H54 (cell line): ENCODE measurements around the gene MICAL3.
"Not testable (repeated sequence)": the region's sequence is repeated elsewhere in the genome, so short reads cannot be mapped to it uniquely, and the experiment has no call there.

Experiments
- DNase-seq: peaks from one replicate; pipeline ENCODE4 v3.0.0; 2011; ENCODE audit warnings: low spot score, mixed read lengths; ENCODE audit not compliant: insufficient read length
- FAIRE-seq: peaks from 3 replicates; lab custom pipeline; 2011; peaks lifted over from hg19 to GRCh38; lab: Jason Lieb, UNC
- POLR2A ChIP-seq: IDR thresholded peaks from 2 replicates; pipeline ENCODE4 v1.6.1; 2011; ENCODE audit warnings: low read depth, mild to moderate bottlenecking, low read length

Gene MICAL3

DNA sequence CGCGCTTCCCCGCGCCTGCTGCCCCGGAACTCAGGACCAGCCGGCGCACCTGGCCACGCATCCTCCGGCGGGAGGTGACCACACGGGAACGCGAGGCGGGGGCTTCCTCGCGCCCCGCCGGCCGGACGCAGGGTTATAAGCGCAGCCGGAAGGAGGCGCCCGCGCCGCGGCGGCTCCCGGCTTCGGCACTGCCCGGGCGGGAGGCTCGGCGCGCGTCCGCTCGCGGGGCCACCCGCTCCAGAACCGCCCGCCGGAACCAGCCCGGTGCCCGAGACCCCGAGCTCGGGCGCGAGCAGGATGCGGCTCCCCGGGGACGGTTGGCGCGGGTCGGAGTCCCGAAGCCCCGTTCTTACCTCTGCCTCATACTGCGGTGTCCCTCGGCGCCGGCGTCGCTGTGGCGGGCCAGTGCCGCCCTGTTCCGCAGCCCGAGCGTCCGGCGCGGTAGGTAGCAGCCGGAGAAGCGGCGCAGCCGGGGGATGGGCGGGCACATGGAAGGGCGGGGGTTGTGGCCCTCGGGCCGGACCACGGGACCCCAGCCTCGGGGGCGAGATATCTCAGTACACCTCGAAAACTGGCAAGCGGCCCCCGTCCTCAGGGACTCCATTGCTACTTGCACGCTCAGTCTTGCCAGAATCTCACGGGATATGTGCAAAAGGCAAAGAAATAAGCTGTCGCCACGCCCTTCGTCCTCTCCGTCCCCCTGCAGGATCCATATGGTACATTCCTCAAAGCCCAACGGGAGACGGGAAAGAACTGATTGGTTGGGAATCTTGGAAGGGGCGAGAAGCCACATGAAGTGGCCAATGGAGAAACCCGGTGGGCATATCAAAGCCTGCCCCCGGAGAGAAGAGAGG, 23.1 kb downstream of the MICAL3 start:
- peak; percentile 88 for TF ChIP-seq POLR2A
- FAIRE-seq (peak; percentile 45), DNase-seq (peak; percentile 86)

DNA sequence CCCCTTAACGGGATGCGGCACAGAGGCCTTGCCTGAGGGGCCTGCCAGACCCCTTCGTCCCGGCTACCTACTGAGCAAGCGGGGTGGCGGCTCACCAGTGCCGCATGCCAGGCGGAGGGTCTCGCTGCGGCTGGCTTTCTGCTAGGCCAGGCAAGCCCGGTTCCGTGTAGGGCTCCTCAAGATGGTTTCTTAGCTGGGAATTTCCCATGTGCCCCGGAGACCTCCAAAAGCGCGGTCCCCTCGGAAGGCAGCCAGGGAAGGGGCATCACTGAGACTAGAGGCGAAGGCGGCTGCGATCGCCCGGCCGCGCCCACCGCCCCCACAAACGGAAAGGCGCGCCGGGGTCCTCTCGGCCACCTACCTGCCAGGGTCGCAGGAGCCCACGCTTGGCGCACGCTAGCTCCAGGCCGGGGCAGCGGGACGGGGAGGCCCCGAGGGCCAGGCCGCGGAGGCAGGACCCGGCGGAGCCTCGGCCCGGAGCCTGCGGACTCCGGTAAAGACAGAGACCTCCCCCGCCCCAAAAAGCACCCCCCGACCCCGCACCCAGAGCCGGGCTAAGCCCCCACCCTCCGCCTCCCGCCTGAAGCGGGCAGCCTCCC, 23.8 kb downstream of the MICAL3 start:
- no peak for FAIRE-seq
- DNase-seq, result no peak
- TF ChIP-seq POLR2A, result no peak

DNA sequence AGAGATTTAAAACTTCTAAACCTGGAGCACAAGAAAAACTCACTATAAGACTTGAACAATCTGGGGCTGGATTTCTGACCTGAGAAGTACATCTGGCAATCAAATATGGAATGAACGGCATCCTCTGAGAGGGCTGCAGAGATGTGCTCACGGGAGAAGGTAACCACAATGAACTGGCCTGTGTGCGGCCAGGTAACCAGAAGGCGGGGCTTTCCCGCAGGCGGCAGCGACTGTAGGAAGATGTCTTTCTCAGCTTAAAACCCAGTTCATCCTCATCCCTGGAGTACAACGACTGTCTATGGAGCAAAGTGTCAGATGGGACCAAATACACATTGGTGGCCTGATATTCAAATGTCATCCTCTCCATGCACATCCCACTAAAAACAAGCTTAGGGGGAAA, 24.5 kb downstream of the MICAL3 start:
- no peak for TF ChIP-seq POLR2A
- DNase-seq (no peak), FAIRE-seq (no peak)

DNA sequence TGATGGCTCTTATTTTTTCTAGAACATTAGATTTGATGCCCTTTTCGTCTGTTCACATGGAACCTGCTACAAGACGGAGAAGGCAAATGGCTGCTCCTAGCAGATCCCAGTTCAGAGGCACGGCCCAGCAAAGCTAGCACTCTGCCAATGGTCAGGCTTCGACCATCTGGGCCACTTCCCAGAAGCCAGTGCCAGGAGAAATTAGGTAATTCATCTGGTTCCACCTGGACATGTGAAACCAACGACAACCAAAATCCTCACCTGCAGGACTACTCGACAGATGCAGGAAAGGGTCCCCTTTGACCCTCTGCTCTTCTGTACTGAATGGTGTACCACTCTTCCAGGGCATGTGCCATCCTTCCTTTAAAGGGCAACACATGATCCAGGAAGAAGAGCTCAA, 25.4 kb downstream of the MICAL3 start:
- no peak for DNase-seq
- FAIRE-seq, result no peak
- no peak for TF ChIP-seq POLR2A

DNA sequence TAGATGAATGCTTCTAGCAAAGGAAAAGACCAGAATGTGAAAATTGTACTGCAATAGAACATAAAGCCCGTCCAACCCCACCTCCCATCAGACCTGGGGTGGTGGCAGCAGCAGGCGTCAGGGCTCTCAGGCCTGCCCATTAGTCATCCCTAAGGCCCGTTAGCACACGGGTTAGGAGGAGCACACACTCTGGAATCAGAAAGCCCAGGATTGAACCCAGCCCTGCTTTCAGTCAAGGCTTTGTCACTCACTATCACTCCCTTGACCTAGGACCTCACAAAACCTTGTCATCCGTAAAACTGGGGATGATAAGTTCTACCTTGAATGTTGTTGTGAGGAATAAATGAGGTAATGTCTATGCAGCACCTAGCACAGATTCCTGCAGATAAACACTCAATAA, 26.9 kb downstream of the MICAL3 start:
- no peak for FAIRE-seq
- no peak for TF ChIP-seq POLR2A
- DNase-seq, result no peak

DNA sequence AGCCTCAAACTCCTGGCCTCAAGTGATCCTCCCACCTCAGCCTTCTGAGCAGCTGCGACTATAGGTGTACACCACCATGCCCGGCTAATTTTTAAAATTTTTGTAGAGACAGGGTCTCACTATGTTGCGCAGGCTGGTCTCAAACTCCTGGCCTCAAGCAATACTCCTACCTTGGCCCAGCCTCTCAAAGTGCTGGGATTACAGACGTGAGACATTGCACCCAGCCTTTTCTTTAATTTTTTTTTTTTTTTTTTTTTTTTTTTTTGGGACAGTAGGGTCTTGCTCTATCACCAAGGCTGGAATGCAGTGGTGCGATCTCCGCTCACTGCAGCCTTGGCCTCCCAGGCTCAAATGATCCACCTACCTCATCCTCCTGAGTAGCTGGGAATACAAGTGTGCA, 29.1 kb downstream of the MICAL3 start:
- not testable (repeated sequence) for DNase-seq, FAIRE-seq

DNA sequence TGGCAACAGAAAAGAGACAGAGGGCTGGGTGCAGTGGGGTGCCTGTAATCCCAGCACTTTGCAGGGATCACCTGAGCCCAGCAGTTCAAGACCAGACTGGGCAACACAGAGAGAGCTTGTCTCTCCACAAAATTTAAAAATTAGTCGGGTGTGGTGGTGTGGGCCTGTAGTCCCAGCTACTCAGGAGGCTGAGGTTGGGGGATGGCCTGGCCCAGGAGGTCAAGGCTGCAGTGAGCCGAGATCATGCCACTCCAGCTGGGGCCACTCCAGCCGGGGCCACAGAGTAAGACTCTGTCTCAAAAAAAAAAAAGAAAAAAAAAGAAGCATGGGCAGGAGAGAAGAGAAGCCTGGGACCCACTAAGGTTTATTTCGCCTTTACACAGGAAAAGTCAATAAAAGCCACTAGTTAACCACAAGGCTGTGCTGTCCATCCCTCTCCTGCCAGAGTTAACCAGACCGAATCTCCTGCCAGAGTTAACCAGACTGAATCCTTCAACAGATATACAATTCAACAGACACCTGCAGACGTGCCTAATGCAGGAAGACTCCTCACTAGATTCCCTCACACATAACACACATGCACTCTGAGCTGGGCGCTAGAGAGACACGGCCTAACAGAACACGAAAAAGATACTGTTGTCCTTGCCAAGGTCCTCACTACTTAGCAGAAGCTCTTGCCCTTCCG, 29.8 kb downstream of the MICAL3 start:
- DNase-seq (no peak), FAIRE-seq (no peak)
- TF ChIP-seq POLR2A, result no peak

DNA sequence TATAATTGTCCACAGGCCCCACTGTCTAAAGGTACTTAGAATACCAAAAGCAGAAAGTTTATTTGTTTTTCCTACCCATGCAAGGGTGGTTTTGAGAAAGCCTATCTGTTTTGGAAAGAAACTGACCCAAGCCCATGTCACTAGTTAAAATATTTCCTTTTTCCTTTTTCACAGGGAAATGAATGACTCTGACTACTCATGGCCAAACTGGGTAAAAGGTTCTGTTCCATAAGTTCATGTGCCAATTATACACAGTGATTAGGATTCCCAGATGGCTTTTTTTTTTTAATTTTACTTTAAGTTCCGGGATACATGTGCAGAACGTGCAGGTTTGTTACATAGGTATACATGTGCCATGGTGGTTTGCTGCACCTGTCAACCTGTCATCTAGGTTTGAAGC, 31.4 kb downstream of the MICAL3 start:
- not testable (repeated sequence) for DNase-seq, FAIRE-seq

DNA sequence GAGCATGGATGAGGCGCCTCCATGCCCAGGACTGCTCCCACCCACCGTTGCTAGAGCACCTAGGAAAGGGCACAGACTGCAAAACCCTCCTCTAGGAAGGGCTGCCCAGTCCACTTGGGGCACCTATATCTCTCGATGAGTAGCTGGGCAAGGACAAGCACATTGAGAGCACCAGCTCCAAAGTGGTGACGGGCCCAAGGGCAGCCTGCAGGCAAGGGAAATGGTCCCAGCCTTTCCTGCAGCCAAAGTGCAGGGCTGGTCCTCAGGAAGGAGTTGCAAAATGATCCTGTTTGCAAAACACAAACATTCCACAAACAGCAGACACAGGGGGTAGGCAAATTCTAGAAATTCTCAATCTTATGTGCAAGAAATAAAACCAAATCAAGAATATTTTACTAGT, 32.4 kb downstream of the MICAL3 start:
- DNase-seq, FAIRE-seq: not testable (repeated sequence)

DNA sequence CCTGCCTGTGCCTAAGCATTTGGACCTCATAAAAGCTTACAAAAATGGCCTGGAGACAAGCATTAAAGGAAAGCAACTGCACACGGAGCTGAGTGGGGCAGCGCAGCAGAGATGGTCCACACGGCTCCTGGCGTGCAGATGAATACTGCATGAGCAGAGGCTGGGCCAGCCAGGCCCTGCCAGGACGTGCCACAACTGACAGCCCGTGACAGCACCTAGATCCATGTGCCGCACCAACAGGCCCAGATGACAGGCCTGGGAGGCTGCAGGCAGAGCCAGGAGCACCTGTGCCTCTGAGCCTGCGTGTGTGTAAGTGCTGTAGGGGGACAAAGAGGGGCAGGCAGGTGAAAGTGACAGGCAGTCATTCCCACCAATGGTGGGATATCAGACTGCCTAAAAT, 33.4 kb downstream of the MICAL3 start:
- TF ChIP-seq POLR2A, result no peak
- DNase-seq (no peak), FAIRE-seq (no peak)

DNA sequence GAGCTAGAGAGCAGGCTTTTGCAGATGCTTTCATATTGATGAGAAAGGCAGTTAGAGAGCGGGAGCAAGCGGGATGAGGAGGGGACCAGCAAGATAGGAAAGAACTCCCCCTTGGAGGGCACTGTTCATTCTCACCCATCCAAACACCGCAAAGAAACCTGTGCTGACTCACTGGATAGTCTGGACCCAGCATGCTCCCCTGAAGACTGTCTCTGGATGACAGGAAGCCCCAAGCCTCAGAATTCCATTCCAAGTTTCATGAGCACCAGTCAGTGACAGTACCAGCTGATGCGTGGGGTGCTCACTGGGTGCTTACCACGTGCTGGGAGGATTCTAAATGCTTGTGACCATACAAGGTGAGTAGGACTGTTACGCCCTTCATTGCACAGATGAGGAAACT, 34.2 kb downstream of the MICAL3 start:
- DNase-seq (no peak), FAIRE-seq (no peak)
- TF ChIP-seq POLR2A, result no peak

DNA sequence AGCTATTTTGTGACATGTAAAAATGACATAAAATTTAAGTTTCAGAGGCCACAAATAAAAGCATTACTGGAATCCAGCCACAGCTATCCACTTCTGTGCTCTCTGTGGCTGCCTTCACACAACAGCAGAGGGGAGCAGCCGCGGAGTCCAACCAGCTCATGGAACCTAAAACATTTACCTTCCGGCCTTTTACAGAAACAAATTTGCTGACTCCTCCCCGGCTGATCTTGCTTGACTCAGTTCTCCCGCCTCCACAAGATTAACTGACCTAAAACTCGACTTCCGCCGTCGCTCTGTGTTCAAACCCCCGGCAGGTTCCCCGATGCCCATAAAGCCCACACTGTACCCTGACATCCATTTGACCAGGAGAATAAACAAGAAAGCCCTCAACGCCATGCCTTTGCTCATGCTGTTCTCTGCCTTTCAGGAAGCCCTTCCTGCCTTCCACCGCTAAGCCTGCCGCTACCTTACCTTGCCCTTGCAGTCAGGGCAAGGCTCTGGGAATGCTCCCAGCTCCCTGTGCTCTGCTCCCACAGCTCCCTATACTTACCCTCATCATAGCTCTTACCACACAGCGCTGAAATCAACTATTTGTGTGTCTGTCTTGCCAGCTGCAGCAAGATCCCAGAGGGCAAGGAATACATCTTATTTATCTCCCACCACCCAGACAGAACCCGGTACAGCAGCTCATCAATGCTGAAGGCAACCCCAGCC, 35.4 kb downstream of the MICAL3 start:
- FAIRE-seq (no peak), DNase-seq (no peak)
- no peak for TF ChIP-seq POLR2A

DNA sequence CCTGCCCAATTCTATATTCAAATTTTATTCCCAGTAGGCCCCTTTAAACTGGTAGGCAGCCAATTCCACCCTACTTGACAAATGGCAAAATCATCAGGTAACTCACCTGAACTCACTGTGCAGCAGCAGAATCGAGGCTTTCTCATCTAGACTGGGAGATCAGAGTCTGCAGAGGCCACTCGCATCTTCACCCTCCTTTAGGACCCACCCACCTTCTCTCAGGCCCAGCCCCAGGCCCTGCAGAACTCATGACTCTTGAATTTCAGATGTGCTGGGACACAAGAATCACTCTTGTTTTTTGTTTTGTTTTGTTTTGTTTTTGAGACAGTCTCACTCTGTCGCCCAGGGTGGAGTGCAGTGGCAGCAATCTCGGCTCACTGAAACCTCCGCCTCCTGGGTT, 38.8 kb downstream of the MICAL3 start:
- DNase-seq, result no peak
- TF ChIP-seq POLR2A, result no peak
- FAIRE-seq, result no peak

DNA sequence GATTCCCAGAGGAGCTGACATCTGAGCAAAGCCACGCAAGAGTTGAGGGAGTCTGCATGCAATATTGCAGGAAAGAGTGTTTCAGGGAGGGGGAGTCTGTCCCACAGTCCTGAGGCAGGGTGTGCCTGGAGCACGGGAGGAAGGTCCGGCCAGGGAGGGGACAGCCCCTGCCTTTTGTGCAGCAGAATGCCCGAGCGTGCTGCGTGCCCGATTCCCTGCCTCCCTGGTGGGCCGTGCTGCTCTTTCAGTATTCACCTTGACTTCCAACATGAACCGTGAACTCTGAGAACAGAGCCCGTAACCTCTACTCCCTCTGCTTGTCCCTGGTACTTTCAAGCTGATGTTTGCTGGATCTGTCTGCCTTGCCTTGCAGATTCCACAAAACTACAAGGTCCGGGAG, 39.3 kb downstream of the MICAL3 start:
- DNase-seq, FAIRE-seq: not testable (repeated sequence)
